Measurements from ENCODE around the gene UCMA.

GRCh38 chr10:13268841-13269240, 34.7 kb upstream of the UCMA start:
- TF ChIP-seq POLR2A (IDR thresholded peaks at IDR 0.05) (no peak), CTCF (IDR thresholded peaks at IDR 0.05) (no peak), EP300 (IDR thresholded peaks at IDR 0.05) (no peak)

Measured in tibial nerve (tissue), 4 donors.